Panc1 (cell line): ENCODE measurements around the gene PLCD3.

ENCODE experiments used
- POLR2AphosphoS5 ChIP-seq: IDR thresholded peaks from 2 replicates; pipeline ENCODE4 v1.6.1; 2012; ENCODE audit warnings: mild to moderate bottlenecking, low read depth, low read length, moderate library complexity
- TF ChIP-seq, protein P1 (sequence below): fragments of 450-650 bp; IDR thresholded peaks from 2 replicates; pipeline ENCODE4 v1.5.1; 2017; ENCODE audit warnings: mild to moderate bottlenecking

DNA sequence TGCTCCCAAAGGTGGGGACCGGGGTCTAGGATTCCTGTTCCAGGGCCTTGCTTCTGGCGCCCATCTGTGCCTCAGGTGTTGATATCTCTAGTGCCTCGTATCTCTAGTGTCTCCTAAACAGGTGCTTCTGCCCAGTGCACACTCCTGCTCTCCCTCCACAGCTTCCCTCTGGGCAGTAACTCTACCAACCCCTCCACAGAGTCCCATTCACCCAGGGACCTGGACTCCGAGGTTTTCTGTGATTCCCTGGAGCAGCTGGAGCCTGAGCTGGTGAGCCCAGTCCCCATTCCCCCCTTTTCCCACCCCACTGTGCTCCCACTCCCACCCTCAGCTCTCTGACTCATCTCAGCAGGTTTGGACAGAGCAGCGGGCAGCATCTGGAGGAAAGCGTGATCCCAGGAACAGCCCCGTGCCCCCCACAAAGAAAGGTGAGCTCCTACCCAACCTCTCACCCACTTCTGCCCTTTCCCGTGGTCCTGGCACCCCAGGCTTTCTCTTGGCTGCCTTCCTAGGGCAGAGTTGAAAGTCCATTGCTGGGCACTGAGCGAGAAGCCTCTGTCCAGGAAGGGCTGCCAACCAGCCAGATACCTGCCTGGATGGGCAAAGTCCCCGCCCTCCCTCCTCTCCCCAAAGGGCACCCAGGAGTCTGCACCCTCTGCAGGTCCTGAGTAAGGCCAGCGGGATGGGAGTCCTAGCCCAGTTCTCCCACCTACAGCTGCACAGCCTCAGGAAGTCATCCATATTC, 5.4 kb upstream of the PLCD3 start:
- TF ChIP-seq, protein P1, sequence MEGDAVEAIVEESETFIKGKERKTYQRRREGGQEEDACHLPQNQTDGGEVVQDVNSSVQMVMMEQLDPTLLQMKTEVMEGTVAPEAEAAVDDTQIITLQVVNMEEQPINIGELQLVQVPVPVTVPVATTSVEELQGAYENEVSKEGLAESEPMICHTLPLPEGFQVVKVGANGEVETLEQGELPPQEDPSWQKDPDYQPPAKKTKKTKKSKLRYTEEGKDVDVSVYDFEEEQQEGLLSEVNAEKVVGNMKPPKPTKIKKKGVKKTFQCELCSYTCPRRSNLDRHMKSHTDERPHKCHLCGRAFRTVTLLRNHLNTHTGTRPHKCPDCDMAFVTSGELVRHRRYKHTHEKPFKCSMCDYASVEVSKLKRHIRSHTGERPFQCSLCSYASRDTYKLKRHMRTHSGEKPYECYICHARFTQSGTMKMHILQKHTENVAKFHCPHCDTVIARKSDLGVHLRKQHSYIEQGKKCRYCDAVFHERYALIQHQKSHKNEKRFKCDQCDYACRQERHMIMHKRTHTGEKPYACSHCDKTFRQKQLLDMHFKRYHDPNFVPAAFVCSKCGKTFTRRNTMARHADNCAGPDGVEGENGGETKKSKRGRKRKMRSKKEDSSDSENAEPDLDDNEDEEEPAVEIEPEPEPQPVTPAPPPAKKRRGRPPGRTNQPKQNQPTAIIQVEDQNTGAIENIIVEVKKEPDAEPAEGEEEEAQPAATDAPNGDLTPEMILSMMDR = no peak
- TF ChIP-seq POLR2AphosphoS5 = no peak
